ENCODE data around the gene ATP8B1.

- TF ChIP-seq CTCF (conservative IDR thresholded peaks at IDR 0.05; ENCODE audit: low read depth in 2 of 2) (no peak), EZH2 (IDR thresholded peaks at IDR 0.05; ENCODE audit: low read depth, unreplicated experiment) (no peak), CREB1 (CRISPR knock-in tag; IDR thresholded peaks at IDR 0.05; ENCODE audit: low read depth) (no peak)
Measured at GRCh38 chr18:57764995-57765394, 38.1 kb downstream of the ATP8B1 start.
